Natural killer cell (primary cell): ENCODE results near the gene EMSY. TPM values are rescaled to one million over a fixed set of nuclear protein-coding genes. Genes with fewer than 3 reads are reported as not detected.

ENCODE experiments used
- ATAC-seq, 3 donors: fragments of 150-1000 bp in 2 of 3; fragments of 200-7000 bp in 1 of 3; cut with Tn5 transposase; 1 replicate in 1 of 3; 2 replicates in 2 of 3; pipeline ENCODE4 v1.10.0; 2021; ENCODE audit warnings: mild to moderate bottlenecking in 2 of 3, moderate library complexity in 2 of 3
- DNase-seq, 2 donors: peaks; one replicate each; pipeline versions ENCODE4 v3.0.0 to v3.0.0-alpha.2; 2013 to 2021; ENCODE audit warnings: mixed read lengths in 1 of 2
- H3K27ac ChIP-seq: one replicate; pipeline ENCODE4 v1.5.1; 2013; ENCODE audit warnings: mild to moderate bottlenecking, low read length
- H3K27me3 ChIP-seq: one replicate; pipeline ENCODE4 v1.6.1; 2013; ENCODE audit warnings: low read length; ENCODE audit not compliant: control insufficient read depth, insufficient read depth
- H3K36me3 ChIP-seq: one replicate; pipeline ENCODE4 v1.6.1; 2013; ENCODE audit warnings: low read length; ENCODE audit not compliant: control insufficient read depth, insufficient read depth
- H3K4me1 ChIP-seq: one replicate; pipeline ENCODE4 v1.6.1; 2013; ENCODE audit warnings: low read length; ENCODE audit not compliant: control insufficient read depth, insufficient read depth
- H3K4me3 ChIP-seq: one replicate; pipeline ENCODE4 v1.5.1; 2013; ENCODE audit warnings: low read length
- H3K9me3 ChIP-seq: one replicate; pipeline ENCODE4 v1.6.1; 2013; ENCODE audit warnings: low read length; ENCODE audit not compliant: control insufficient read depth, insufficient read depth
- H3K27ac Mint-ChIP-seq, 2 donors: one replicate each; pipeline ENCODE4 v1.8.0; 2022; ENCODE audit warnings: mild to moderate bottlenecking in 2 of 2, mixed read lengths in 2 of 2, moderate library complexity in 1 of 2
- H3K27me3 Mint-ChIP-seq, 2 donors: one replicate each; pipeline ENCODE4 v1.8.0; 2022; ENCODE audit warnings: low read depth in 2 of 2, mixed read lengths in 2 of 2
- H3K36me3 Mint-ChIP-seq: one replicate; pipeline ENCODE4 v1.8.0; 2022; ENCODE audit warnings: mixed read lengths
- H3K4me1 Mint-ChIP-seq, 2 donors: one replicate each; pipeline ENCODE4 v1.8.0; 2022; ENCODE audit warnings: mixed read lengths in 2 of 2
- H3K4me3 Mint-ChIP-seq: one replicate; pipeline ENCODE4 v1.8.0; 2022; ENCODE audit warnings: mild to moderate bottlenecking, moderate library complexity, mixed read lengths
- H3K9me3 Mint-ChIP-seq, 2 donors: one replicate each; pipeline ENCODE4 v1.8.0; 2022; ENCODE audit warnings: mixed read lengths in 2 of 2
- CTCF ChIP-seq: fragments of 200-600 bp; IDR thresholded peaks from one replicate; pipeline ENCODE4 v1.8.0; 2022; ENCODE audit warnings: antibody characterized with exemption
- WGBS: methylation state at CpG from one replicate; pipeline ENCODE4 v1.1.7; 2013; ENCODE audit warnings: missing lambda C conversion rate; ENCODE audit not compliant: insufficient coverage; 5-methylcytosine and 5-hydroxymethylcytosine counted together
- intact Hi-C: fragments of 100-400 bp; cut with micrococcal nuclease; formaldehyde crosslinking; loops from one replicate; pipeline ENCODE4 v1.14.2; 2022
- total RNA-seq, 4 donors: library from RNA; stranded (reverse); fragments of 120-200 nt in 1 of 4; gene quantifications; one replicate each; pipeline versions ENCODE4 v1.2.3 to v1.2.4, GENCODE V29; 2013 to 2022

EMSY gene
- total RNA-seq, 3 donors from 2014 or later (not counting 1 experiment from before 2014, with no cell fraction given) = 36.0 to 43.8 (median 39.4) TPM

GRCh38 chr11:76466666-76467065, 21.8 kb downstream of the EMSY start:
- DNase-seq = no peak
- no peaks in the 10 kb centered on the region for H3K27me3 ChIP-seq
- no peak overlapping the region for H3K27ac ChIP-seq
- Mint-ChIP-seq H3K4me1 (peaks cover 0 to 4% of the 10 kb centered on the region in 2 donors), H3K27me3 (no peaks in the 10 kb centered on the region), H3K4me3 (no peak overlapping the region), H3K36me3 (peaks cover 12% of the 10 kb centered on the region), H3K9me3 (no peaks in the 10 kb centered on the region), H3K27ac (no peak overlapping the region)
- H3K4me3 ChIP-seq = no peak overlapping the region
- TF ChIP-seq CTCF = no peak
- H3K4me1 ChIP-seq = no peaks in the 10 kb centered on the region
- no peak for ATAC-seq
- peaks cover 41% of the 10 kb centered on the region for H3K36me3 ChIP-seq
- no peaks in the 10 kb centered on the region for H3K9me3 ChIP-seq
- intact Hi-C loops = no loop called here

- no peak overlapping the region for H3K4me3 Mint-ChIP-seq
- DNase-seq (no peak), ATAC-seq (no peak)
- H3K27me3 Mint-ChIP-seq = no peaks in the 10 kb centered on the region
- Histone ChIP-seq H3K4me3 (no peak overlapping the region), H3K36me3 (peaks cover 55% of the 10 kb centered on the region), H3K27me3 (no peaks in the 10 kb centered on the region), H3K4me1 (no peaks in the 10 kb centered on the region), H3K9me3 (no peaks in the 10 kb centered on the region), H3K27ac (no peak overlapping the region)
- intact Hi-C loops = no loop called here
- no peaks in the 10 kb centered on the region for H3K9me3 Mint-ChIP-seq
- peaks cover 19% of the 10 kb centered on the region for H3K36me3 Mint-ChIP-seq
- no peak overlapping the region for H3K27ac Mint-ChIP-seq
- peaks cover 0 to 9% of the 10 kb centered on the region in 2 donors for H3K4me1 Mint-ChIP-seq
- TF ChIP-seq CTCF = no peak
These were observed 24.3 kb downstream of the EMSY start for GRCh38 chr11:76469141-76469540.

GRCh38 chr11:76471382-76471781, 26.6 kb downstream of the EMSY start:
- H3K9me3 Mint-ChIP-seq = no peaks in the 10 kb centered on the region
- no peak overlapping the region for H3K27ac ChIP-seq
- no peak for ATAC-seq
- peaks cover 48% of the 10 kb centered on the region for H3K36me3 ChIP-seq
- no peak for TF ChIP-seq CTCF
- no peak overlapping the region for H3K4me3 Mint-ChIP-seq
- H3K4me3 ChIP-seq = no peak overlapping the region
- H3K27me3 Mint-ChIP-seq = no peaks in the 10 kb centered on the region
- H3K27me3 ChIP-seq = no peaks in the 10 kb centered on the region
- H3K4me1 Mint-ChIP-seq = peaks cover under 1 to 9% of the 10 kb centered on the region in 2 donors
- DNase-seq = no peak
- H3K36me3 Mint-ChIP-seq = peaks cover 10% of the 10 kb centered on the region
- H3K27ac Mint-ChIP-seq = peak overlapping the region in 1 of 2 donors; percentile 24
- no peaks in the 10 kb centered on the region for H3K9me3 ChIP-seq
- intact Hi-C loops = no loop called here
- no peaks in the 10 kb centered on the region for H3K4me1 ChIP-seq

- intact Hi-C loops = no loop called here
- DNase-seq (no peak), ATAC-seq (no peak)
- H3K27me3 ChIP-seq = no peaks in the 10 kb centered on the region
- TF ChIP-seq CTCF = no peak
- H3K36me3 ChIP-seq = peaks cover 10% of the 10 kb centered on the region
- no peak overlapping the region for H3K27ac ChIP-seq
- no peaks in the 10 kb centered on the region for H3K27me3 Mint-ChIP-seq
- H3K4me3 ChIP-seq = no peak overlapping the region
- no peak overlapping the region for H3K27ac Mint-ChIP-seq
- WGBS = 96% methylated on average over 3 of the region's 3 CpGs
- H3K9me3 ChIP-seq = no peaks in the 10 kb centered on the region
- H3K4me3 Mint-ChIP-seq = no peak overlapping the region
- H3K36me3 Mint-ChIP-seq = peaks cover 15% of the 10 kb centered on the region
- H3K4me1 ChIP-seq = no peaks in the 10 kb centered on the region
- peaks cover 2 to 4% of the 10 kb centered on the region in 2 donors for H3K9me3 Mint-ChIP-seq
- H3K4me1 Mint-ChIP-seq = peaks cover 6 to 11% of the 10 kb centered on the region in 2 donors
These were observed 35.4 kb downstream of the EMSY start for GRCh38 chr11:76480241-76480640.
